ENCODE data around the gene KRT37. TPM values are rescaled to one million over a fixed set of nuclear protein-coding genes. Genes with fewer than 3 reads are reported as not detected.

Gene KRT37
- total RNA-seq, 4 donors from 2014 or later: not detected

- intact Hi-C loops (cut with DNase I): no loop called here
- H3K27me3 ChIP-seq: no peaks in the 10 kb centered on the region
- no peak overlapping the region for H3K4me3 ChIP-seq (replicated peaks in 1 of 3)
- no peak overlapping the region for H3K27ac ChIP-seq
- H3K9me3 ChIP-seq: no peaks in the 10 kb centered on the region
- no peak for DNase-seq
- H3K36me3 ChIP-seq: no peaks in the 10 kb centered on the region
- H3K4me1 ChIP-seq: peaks cover 0 to 3% of the 10 kb centered on the region in 2 donors
- WGBS, 2 donors: 80 to 97% methylated on average over 4 of the region's 4 CpGs
- TF ChIP-seq POLR2A (IDR thresholded peaks at IDR 0.05): no peak
Observed at GRCh38 chr17:41421617-41422016, 2.8 kb downstream of the KRT37 start.

- no peaks in the 10 kb centered on the region for H3K27me3 ChIP-seq
- DNase-seq: no peak
- intact Hi-C loops (cut with DNase I): no loop called here
- TF ChIP-seq CTCF (IDR thresholded peaks at IDR 0.05) (no peak), POLR2A (IDR thresholded peaks at IDR 0.05) (no peak)
- WGBS, 2 donors: 81 to 84% methylated on average over 9 of the region's 9 CpGs
- no peaks in the 10 kb centered on the region for H3K36me3 ChIP-seq
- H3K4me1 ChIP-seq: peaks cover 0 to 8% of the 10 kb centered on the region in 2 donors
- H3K9me3 ChIP-seq: no peaks in the 10 kb centered on the region
- no peak overlapping the region for H3K4me3 ChIP-seq (replicated peaks in 1 of 3)
- no peak overlapping the region for H3K27ac ChIP-seq
Observed at GRCh38 chr17:41421116-41421515, 3.3 kb downstream of the KRT37 start.

- Histone ChIP-seq H3K4me1 (peaks cover 0 to 14% of the 10 kb centered on the region in 2 donors), H3K36me3 (no peaks in the 10 kb centered on the region), H3K4me3 (replicated peaks in 1 of 3) (no peak overlapping the region), H3K9me3 (no peaks in the 10 kb centered on the region), H3K27ac (no peak overlapping the region), H3K27me3 (no peaks in the 10 kb centered on the region)
- intact Hi-C loops (cut with DNase I): no loop called here
- 67 to 81% methylated on average over 4 of the region's 4 CpGs for WGBS, 2 donors
- TF ChIP-seq CTCF (IDR thresholded peaks at IDR 0.05): no peak
- no peak for TF ChIP-seq POLR2A (IDR thresholded peaks at IDR 0.05)
- DNase-seq: no peak
Observed at GRCh38 chr17:41420134-41420533, 4.3 kb downstream of the KRT37 start.

- intact Hi-C loops (cut with DNase I): no loop called here
- Histone ChIP-seq H3K36me3 (no peaks in the 10 kb centered on the region), H3K27me3 (no peaks in the 10 kb centered on the region), H3K4me3 (replicated peaks in 1 of 3) (no peak overlapping the region), H3K4me1 (peaks cover 0 to 14% of the 10 kb centered on the region in 2 donors), H3K9me3 (no peaks in the 10 kb centered on the region), H3K27ac (no peak overlapping the region)
- WGBS, 2 donors: 62 to 98% methylated on average over 4 of the region's 4 CpGs
- TF ChIP-seq CTCF (IDR thresholded peaks at IDR 0.05): no peak
- no peak for DNase-seq
Observed at GRCh38 chr17:41419716-41420115, 4.7 kb downstream of the KRT37 start.

GRCh38 chr17:41418116-41418860, 6.1 kb downstream of the KRT37 start:
- WGBS, 2 donors: 86 to 96% methylated on average over 7 of the region's 7 CpGs
- DNase-seq: no peak
- peaks cover 0 to 14% of the 10 kb centered on the region in 2 donors for H3K4me1 ChIP-seq
- TF ChIP-seq POLR2A (IDR thresholded peaks at IDR 0.05) (no peak), CTCF (IDR thresholded peaks at IDR 0.05) (no peak)
- intact Hi-C loops (cut with DNase I): no loop called here
- H3K36me3 ChIP-seq: no peaks in the 10 kb centered on the region
- H3K4me3 ChIP-seq (replicated peaks in 1 of 3): no peak overlapping the region
- H3K9me3 ChIP-seq: no peaks in the 10 kb centered on the region
- no peaks in the 10 kb centered on the region for H3K27me3 ChIP-seq
- H3K27ac ChIP-seq: no peak overlapping the region

Data from thyroid gland (tissue), 4 donors.